GM23248 (cell line): ENCODE data around the gene NTRK2. TPM values are rescaled to one million over a fixed set of nuclear protein-coding genes. Genes with fewer than 3 reads are reported as not detected.

Experiments
- DNase-seq: peaks from one replicate; pipeline ENCODE4 v3.0.0-alpha.2; 2015
- H2AFZ ChIP-seq: fragments of 200-600 bp; sonication (generic); 2 replicates; pipeline ENCODE4 v1.6.1; 2016; ENCODE audit warnings: antibody characterized with exemption
- H3F3A ChIP-seq: fragments of 200-600 bp; sonication (generic); 2 replicates; pipeline ENCODE4 v1.6.1; 2016; ENCODE audit warnings: mild to moderate bottlenecking, antibody characterized with exemption, mixed run types; ENCODE audit not compliant: insufficient read depth
- H3K27ac ChIP-seq: fragments of 200-600 bp; sonication (generic); 2 replicates; pipeline ENCODE4 v1.5.1; 2016; ENCODE audit warnings: mild to moderate bottlenecking
- H3K27me3 ChIP-seq: fragments of 200-600 bp; sonication (generic); replicated peaks from 2 replicates; pipeline ENCODE4 v1.6.1; 2016; ENCODE audit warnings: mild to moderate bottlenecking; ENCODE audit not compliant: insufficient read depth
- H3K36me3 ChIP-seq: fragments of 200-600 bp; sonication (generic); 2 replicates; pipeline ENCODE4 v1.6.1; 2016; ENCODE audit warnings: low read depth, mild to moderate bottlenecking
- H3K4me1 ChIP-seq: fragments of 200-600 bp; sonication (generic); 2 replicates; pipeline ENCODE4 v1.6.1; 2016; ENCODE audit warnings: mild to moderate bottlenecking; ENCODE audit not compliant: insufficient read depth
- H3K4me2 ChIP-seq: fragments of 200-600 bp; sonication (generic); one replicate; pipeline ENCODE4 v1.6.1; 2016; ENCODE audit warnings: mild to moderate bottlenecking; ENCODE audit not compliant: unreplicated experiment
- H3K4me3 ChIP-seq: fragments of 200-600 bp; sonication (generic); 2 replicates; pipeline ENCODE4 v1.5.1; 2016; ENCODE audit warnings: mild to moderate bottlenecking
- H3K79me2 ChIP-seq: fragments of 200-600 bp; sonication (generic); 2 replicates; pipeline ENCODE4 v1.6.1; 2016; ENCODE audit warnings: mild to moderate bottlenecking; ENCODE audit not compliant: insufficient read depth
- H3K9ac ChIP-seq: fragments of 200-600 bp; sonication (generic); 2 replicates; pipeline ENCODE4 v1.6.1; 2016; ENCODE audit warnings: mild to moderate bottlenecking
- H3K9me2 ChIP-seq: fragments of 200-600 bp; sonication (generic); 2 replicates; pipeline ENCODE4 v1.6.1; 2016; ENCODE audit warnings: mixed run types, mild to moderate bottlenecking, moderate library complexity; ENCODE audit not compliant: insufficient read depth
- H3K9me3 ChIP-seq: fragments of 200-600 bp; sonication (generic); one replicate; pipeline ENCODE4 v1.6.1; 2017; ENCODE audit warnings: low read depth
- H4K20me1 ChIP-seq: fragments of 200-600 bp; sonication (generic); 2 replicates; pipeline ENCODE4 v1.6.0; 2016; ENCODE audit not compliant: insufficient read depth
- EZH2 ChIP-seq: fragments of 200-600 bp; sonication (generic); IDR thresholded peaks from 2 replicates; pipeline ENCODE4 v1.6.1; 2018; ENCODE audit warnings: antibody characterized with exemption, mild to moderate bottlenecking; ENCODE audit not compliant: insufficient read depth, poor library complexity, severe bottlenecking
- EZH2phosphoT487 ChIP-seq: fragments of 200-600 bp; sonication (generic); IDR thresholded peaks from 2 replicates; pipeline ENCODE4 v1.6.1; 2018; ENCODE audit warnings: antibody characterized with exemption, moderate library complexity, mild to moderate bottlenecking, low read depth; ENCODE audit not compliant: insufficient read depth
- WGBS, 2 experiments: methylation state at CpG; one replicate each; pipeline ENCODE4 v1.1.6; 2015 to 2017; ENCODE audit warnings: low lambda C conversion rate in 2 of 2, low coverage in 1 of 2; ENCODE audit errors: missing lambda C conversion rate in 2 of 2; 5-methylcytosine and 5-hydroxymethylcytosine counted together
- in situ Hi-C: fragments of 300-500 bp; cut with MboI; formaldehyde crosslinking; loops from 2 replicates; pipeline ENCODE4 v1.15.0; 2020
- polyA plus RNA-seq: library from polyadenylated mRNA; unstranded; fragments of >200 nt; fragmentation: Nextera tagmentation; extraction: Ambion mirVana; gene quantifications from 2 replicates; pipeline ENCODE4 v1.2.1, GENCODE V29; 2016
- total RNA-seq: library from RNA; depleted of rRNA; stranded (reverse); fragments of >200 nt; shearing (Covaris generic); gene quantifications from 2 replicates; pipeline ENCODE4 v1.2.3, GENCODE V29; 2014

Gene NTRK2
- total and polyA plus RNA-seq, 2 experiments from 2014 or later, result not detected

DNA sequence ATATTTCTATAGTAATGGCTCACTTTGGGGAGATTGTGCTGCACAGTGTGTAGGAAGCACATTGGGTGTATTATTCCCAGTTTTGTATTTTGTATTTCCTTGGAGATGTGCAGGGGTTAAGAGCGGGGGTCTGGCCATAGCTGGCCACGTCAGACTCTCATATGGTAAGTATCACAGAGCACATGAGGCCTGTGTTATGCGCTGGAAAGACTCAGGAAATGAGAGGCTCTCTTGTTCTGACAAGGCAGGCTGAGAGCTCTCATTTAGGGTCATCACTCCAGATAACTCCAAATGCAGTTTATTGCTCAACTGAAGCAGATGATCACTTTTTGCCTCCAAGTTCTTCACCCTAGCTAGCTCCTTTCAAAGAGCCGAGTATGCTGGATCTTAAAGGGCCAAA lies 205.7 kb downstream of the NTRK2 start:
- H3F3A ChIP-seq, result no peaks in the 10 kb centered on the region
- no peaks in the 10 kb centered on the region for H3K36me3 ChIP-seq
- H3K9ac ChIP-seq, result no peak overlapping the region
- TF ChIP-seq EZH2, result no peak
- TF ChIP-seq EZH2phosphoT487, result no peak
- no peaks in the 10 kb centered on the region for H3K9me3 ChIP-seq
- 9 to 19% methylated on average over 4 of the region's 4 CpGs for WGBS, 2 experiments
- no peaks in the 10 kb centered on the region for H3K79me2 ChIP-seq
- no peaks in the 10 kb centered on the region for H3K4me1 ChIP-seq
- no peaks in the 10 kb centered on the region for H4K20me1 ChIP-seq
- no peaks in the 10 kb centered on the region for H3K27me3 ChIP-seq
- H2AFZ ChIP-seq, result peak overlapping the region; percentile 94
- H3K4me3 ChIP-seq, result no peak overlapping the region
- H3K27ac ChIP-seq, result no peak overlapping the region
- in situ Hi-C loops, result no loop called here
- H3K9me2 ChIP-seq, result no peaks in the 10 kb centered on the region
- no peak for DNase-seq
- H3K4me2 ChIP-seq, result no peak overlapping the region

DNA sequence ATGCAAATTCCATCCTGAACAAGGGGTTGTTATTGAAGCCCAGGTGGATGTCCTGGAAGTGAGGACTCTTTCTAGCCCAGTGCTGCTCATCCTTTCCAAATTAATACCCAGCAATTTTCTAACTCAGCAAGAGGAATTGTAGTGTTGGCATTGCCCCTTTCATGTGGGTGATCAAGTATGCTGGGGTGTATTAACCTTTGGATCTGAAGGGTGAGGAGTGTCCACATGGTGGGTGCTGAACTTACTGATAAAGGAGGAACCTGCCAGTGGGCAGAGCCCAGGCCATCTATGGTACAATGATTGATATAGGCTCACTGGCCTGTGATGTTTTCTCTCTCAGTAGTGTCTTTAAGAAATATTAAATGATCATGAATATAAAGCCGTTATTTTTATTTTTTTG lies 210.1 kb downstream of the NTRK2 start:
- Histone ChIP-seq H3F3A (no peaks in the 10 kb centered on the region), H2AFZ (no peak overlapping the region), H3K27ac (no peak overlapping the region), H4K20me1 (no peaks in the 10 kb centered on the region), H3K9me2 (no peaks in the 10 kb centered on the region), H3K4me2 (no peak overlapping the region), H3K4me1 (no peaks in the 10 kb centered on the region), H3K79me2 (no peaks in the 10 kb centered on the region), H3K36me3 (no peaks in the 10 kb centered on the region), H3K27me3 (no peaks in the 10 kb centered on the region; the same call in 1 of the 2 replicates), H3K4me3 (no peak overlapping the region), H3K9ac (no peak overlapping the region), H3K9me3 (no peaks in the 10 kb centered on the region)
- TF ChIP-seq EZH2phosphoT487 (no peak), EZH2 (no peak)
- DNase-seq, result no peak
- in situ Hi-C loops, result no loop called here
- WGBS, 2 experiments, result 83 to 88% methylated on average over 1 of the region's 1 CpG

DNA sequence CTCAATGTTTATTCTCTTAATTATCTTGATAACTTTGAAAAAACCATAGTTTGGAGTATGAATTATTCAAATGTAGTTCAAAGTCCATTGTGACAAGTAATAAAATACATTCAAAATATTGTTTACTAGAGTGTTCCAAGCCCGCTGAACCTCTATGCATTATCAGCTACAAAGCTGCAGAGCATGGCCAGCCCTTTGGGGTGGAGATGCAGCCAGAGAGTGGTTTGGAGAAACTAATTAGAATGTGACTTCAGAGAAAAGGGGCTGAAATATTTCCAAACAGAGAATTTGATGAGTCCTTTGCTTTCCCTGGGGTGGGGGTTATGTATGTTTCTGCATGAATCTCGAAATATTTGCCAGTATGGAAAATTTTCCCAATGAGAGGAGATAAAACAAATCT lies 211.3 kb downstream of the NTRK2 start:
- no peaks in the 10 kb centered on the region for H3K79me2 ChIP-seq
- no peak for TF ChIP-seq EZH2
- no peak for TF ChIP-seq EZH2phosphoT487
- H3K9me3 ChIP-seq, result no peaks in the 10 kb centered on the region
- no peaks in the 10 kb centered on the region for H3F3A ChIP-seq
- H3K9ac ChIP-seq, result no peak overlapping the region
- no peak overlapping the region for H3K4me3 ChIP-seq
- no peak for DNase-seq
- H3K27ac ChIP-seq, result no peak overlapping the region
- H3K9me2 ChIP-seq, result no peaks in the 10 kb centered on the region
- no peak overlapping the region for H2AFZ ChIP-seq
- WGBS, 2 experiments, result 43 to 44% methylated on average over 2 of the region's 2 CpGs
- no peaks in the 10 kb centered on the region for H4K20me1 ChIP-seq
- no peak overlapping the region for H3K4me2 ChIP-seq
- in situ Hi-C loops, result no loop called here
- H3K36me3 ChIP-seq, result no peaks in the 10 kb centered on the region
- H3K27me3 ChIP-seq, result no peaks in the 10 kb centered on the region; the same call in 1 of the 2 replicates
- H3K4me1 ChIP-seq, result no peaks in the 10 kb centered on the region

DNA sequence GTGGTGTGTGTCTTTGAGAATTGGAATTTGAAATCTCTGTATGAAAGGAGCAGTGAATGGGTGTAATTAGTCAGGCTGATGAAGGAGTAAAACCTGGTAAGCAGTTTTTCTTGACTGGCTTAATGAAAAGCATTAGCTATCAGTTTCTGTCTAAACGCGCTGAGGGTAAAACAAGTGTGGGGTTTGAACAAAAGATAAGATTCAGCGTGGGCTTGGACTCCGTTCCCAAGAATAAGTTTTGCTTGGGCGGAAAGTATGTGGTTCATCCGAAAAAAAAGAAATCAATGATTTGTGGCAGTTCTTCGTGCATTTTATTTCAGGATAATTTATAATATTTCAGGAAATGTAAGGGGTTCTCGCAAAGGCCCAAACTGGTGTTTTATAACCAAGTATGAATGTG lies 217.3 kb downstream of the NTRK2 start:
- no peaks in the 10 kb centered on the region for H3K36me3 ChIP-seq
- H4K20me1 ChIP-seq, result no peaks in the 10 kb centered on the region
- H3F3A ChIP-seq, result no peaks in the 10 kb centered on the region
- TF ChIP-seq EZH2phosphoT487, result no peak
- TF ChIP-seq EZH2, result no peak
- no peak overlapping the region for H3K9ac ChIP-seq
- no peaks in the 10 kb centered on the region for H3K27me3 ChIP-seq
- no peak overlapping the region for H3K4me2 ChIP-seq
- no peaks in the 10 kb centered on the region for H3K4me1 ChIP-seq
- H3K4me3 ChIP-seq, result no peak overlapping the region
- H2AFZ ChIP-seq, result no peak overlapping the region
- 87 to 89% methylated on average over 8 of the region's 8 CpGs for WGBS, 2 experiments
- no peaks in the 10 kb centered on the region for H3K9me2 ChIP-seq
- no peaks in the 10 kb centered on the region for H3K79me2 ChIP-seq
- H3K9me3 ChIP-seq, result no peaks in the 10 kb centered on the region
- H3K27ac ChIP-seq, result no peak overlapping the region
- no peak for DNase-seq
- in situ Hi-C loops, result no loop called here

DNA sequence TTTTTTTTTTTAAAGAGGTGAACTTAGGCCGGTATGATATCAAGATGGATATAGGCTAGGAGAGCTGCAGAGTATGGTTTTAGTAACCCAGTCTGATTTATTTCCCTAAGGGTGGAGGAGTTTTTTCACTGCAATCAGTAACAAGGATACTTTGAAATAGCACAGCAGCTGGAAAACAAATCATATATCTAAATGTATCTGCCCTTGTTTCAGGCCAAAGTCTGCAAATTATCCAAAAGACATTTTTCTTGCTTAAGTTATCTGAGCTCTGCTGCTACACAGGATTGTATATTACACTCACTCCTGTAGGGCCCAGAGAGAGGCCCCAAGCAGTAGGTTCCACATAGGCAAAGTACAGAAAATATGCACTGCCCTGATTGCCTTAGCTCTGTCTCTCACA lies 222.4 kb downstream of the NTRK2 start:
- Histone ChIP-seq H2AFZ (no peak overlapping the region), H4K20me1 (no peaks in the 10 kb centered on the region), H3K9ac (no peak overlapping the region), H3K4me2 (no peak overlapping the region), H3K4me1 (no peaks in the 10 kb centered on the region), H3K27ac (no peak overlapping the region), H3K27me3 (peaks cover 10% of the 10 kb centered on the region; the same call in 1 of the 2 replicates), H3K4me3 (no peak overlapping the region), H3K36me3 (no peaks in the 10 kb centered on the region), H3K79me2 (no peaks in the 10 kb centered on the region), H3K9me2 (no peaks in the 10 kb centered on the region), H3K9me3 (no peaks in the 10 kb centered on the region), H3F3A (no peaks in the 10 kb centered on the region)
- DNase-seq, result no peak
- TF ChIP-seq EZH2phosphoT487, result no peak
- no peak for TF ChIP-seq EZH2
- WGBS, 2 experiments, result 72 to 88% methylated on average over 1 of the region's 1 CpG
- in situ Hi-C loops, result no loop called here
